ENCODE measurements around the gene ZNF189. TPM values are rescaled to one million over a fixed set of nuclear protein-coding genes. Genes with fewer than 3 reads are reported as not detected.

Gene ZNF189
- total RNA-seq, 2 donors from 2014 or later = 8.4 to 19.6 TPM

Other genes with a start within 250 kb of the ZNF189 start
- gene BAAT, start 13.8 kb upstream of the ZNF189 start, total RNA-seq = under 1 TPM in 1 of 2 donors, not detected in 1; 0.08 TPM
- gene MRPL50, start 233 bp upstream of the ZNF189 start, total RNA-seq = 10 to 100 TPM; 11.6 to 13.8 TPM
- not detected for gene ALDOB, start 36.9 kb downstream of the ZNF189 start, total RNA-seq
- 10 to 100 TPM; 46.2 to 49.4 TPM for gene RNF20, start 135.0 kb downstream of the ZNF189 start, total RNA-seq
- gene PPP3R2, start 196.1 kb downstream of the ZNF189 start, total RNA-seq = not detected

Data from activated T-helper 17 cell treated with anti-CD3 and anti-CD28 coated beads, Interleukin-2, amount 50 U/mL, for 72 hours (primary cell).